NCI-H524 treated with DMSO at 0.1 percent for 48 hours (cell line): Measurements from ENCODE around the gene DCC.

Experiments
- DNase-seq: peaks from one replicate; lab custom pipeline; 2025; lab: John Stamatoyannopoulos, UW

Gene DCC

GRCh38 chr18:53521068-53521467 is 1181.1 kb downstream of the DCC start:
- no peak for DNase-seq

GRCh38 chr18:53526101-53526870 is 1186.3 kb downstream of the DCC start:
- DNase-seq: no peak

GRCh38 chr18:53527365-53527764 is 1187.4 kb downstream of the DCC start:
- DNase-seq: no peak

GRCh38 chr18:53531187-53531586 is 1191.2 kb downstream of the DCC start:
- no peak for DNase-seq

GRCh38 chr18:53531896-53532295 is 1191.9 kb downstream of the DCC start:
- DNase-seq: no peak

- no peak for DNase-seq
Observed at GRCh38 chr18:53534203-53534602, 1194.2 kb downstream of the DCC start.

- no peak for DNase-seq
Observed at GRCh38 chr18:53534695-53535094, 1194.7 kb downstream of the DCC start.

- DNase-seq: no peak
Observed at GRCh38 chr18:53536908-53537307, 1196.9 kb downstream of the DCC start.

GRCh38 chr18:53541924-53542323 is 1201.9 kb downstream of the DCC start:
- DNase-seq: no peak

- DNase-seq: no peak
Observed at GRCh38 chr18:53543711-53544110, 1203.7 kb downstream of the DCC start.

- DNase-seq: no peak
Observed at GRCh38 chr18:53544917-53545316, 1204.9 kb downstream of the DCC start.

GRCh38 chr18:53551868-53552426 is 1212.0 kb downstream of the DCC start:
- DNase-seq: no peak

GRCh38 chr18:53553030-53553429 is 1213.0 kb downstream of the DCC start:
- no peak for DNase-seq

GRCh38 chr18:53556450-53556849 is 1216.5 kb downstream of the DCC start:
- DNase-seq: no peak

- DNase-seq: no peak
Observed at GRCh38 chr18:53560546-53560945, 1220.5 kb downstream of the DCC start.

GRCh38 chr18:53566626-53567025 is 1226.6 kb downstream of the DCC start:
- DNase-seq: no peak

- DNase-seq: no peak
Observed at GRCh38 chr18:53567929-53568574, 1228.1 kb downstream of the DCC start.
